ENCODE data around the gene TMC1.

TMC1 gene

GRCh38 chr9:72813544-72813943 is 292.1 kb downstream of the TMC1 start:
- no peak for DNase-seq (ENCODE audit: low read depth, low spot score)
- TF ChIP-seq CTCF (IDR thresholded peaks at IDR 0.05; ENCODE audit: low read depth, low read length), result no peak
- no peak overlapping the region for H3K4me3 ChIP-seq (ENCODE audit: low read depth, low read length)
- in situ Hi-C loops (cut with HindIII; ENCODE audit: low sequenced_read_pairs), result no loop called here

- no peak for DNase-seq (ENCODE audit: low read depth, low spot score)
- in situ Hi-C loops (cut with HindIII; ENCODE audit: low sequenced_read_pairs), result no loop called here
Measured at GRCh38 chr9:72814083-72814597, 292.7 kb downstream of the TMC1 start.

GRCh38 chr9:72816666-72817065 is 295.3 kb downstream of the TMC1 start:
- DNase-seq (ENCODE audit: low read depth, low spot score), result no peak
- no peak overlapping the region for H3K4me3 ChIP-seq (ENCODE audit: low read depth, low read length)
- no peak for TF ChIP-seq CTCF (IDR thresholded peaks at IDR 0.05; ENCODE audit: low read depth, low read length)
- in situ Hi-C loops (cut with HindIII; ENCODE audit: low sequenced_read_pairs), result no loop called here

More at GRCh38 chr9:72814083-72814597, 292.7 kb downstream of the TMC1 start:
- TF ChIP-seq CTCF (IDR thresholded peaks at IDR 0.05; ENCODE audit: low read depth, low read length), result no peak
- no peak overlapping the region for H3K4me3 ChIP-seq (ENCODE audit: low read depth, low read length)

- in situ Hi-C loops (cut with HindIII; ENCODE audit: low sequenced_read_pairs), result no loop called here
- no peak for TF ChIP-seq CTCF (IDR thresholded peaks at IDR 0.05; ENCODE audit: low read depth, low read length)
- no peak overlapping the region for H3K4me3 ChIP-seq (ENCODE audit: low read depth, low read length)
- no peak for DNase-seq (ENCODE audit: low read depth, low spot score)
Measured at GRCh38 chr9:72817413-72817812, 296.0 kb downstream of the TMC1 start.

GRCh38 chr9:72818385-72818784 is 297.0 kb downstream of the TMC1 start:
- in situ Hi-C loops (cut with HindIII; ENCODE audit: low sequenced_read_pairs), result no loop called here
- DNase-seq (ENCODE audit: low read depth, low spot score), result no peak
- no peak overlapping the region for H3K4me3 ChIP-seq (ENCODE audit: low read depth, low read length)
- TF ChIP-seq CTCF (IDR thresholded peaks at IDR 0.05; ENCODE audit: low read depth, low read length), result no peak

GRCh38 chr9:72823971-72824370 is 302.6 kb downstream of the TMC1 start:
- no peak for TF ChIP-seq CTCF (IDR thresholded peaks at IDR 0.05; ENCODE audit: low read depth, low read length)
- in situ Hi-C loops (cut with HindIII; ENCODE audit: low sequenced_read_pairs), result no loop called here
- no peak for DNase-seq (ENCODE audit: low read depth, low spot score)
- no peak overlapping the region for H3K4me3 ChIP-seq (ENCODE audit: low read depth, low read length)

All from astrocyte of the spinal cord (primary cell).